ENCODE data around the gene PLEKHS1.
"Not testable (repeated sequence)": the region's sequence is repeated elsewhere in the genome, so short reads cannot be mapped to it uniquely, and the experiment has no call there.

The PLEKHS1 gene

DNA sequence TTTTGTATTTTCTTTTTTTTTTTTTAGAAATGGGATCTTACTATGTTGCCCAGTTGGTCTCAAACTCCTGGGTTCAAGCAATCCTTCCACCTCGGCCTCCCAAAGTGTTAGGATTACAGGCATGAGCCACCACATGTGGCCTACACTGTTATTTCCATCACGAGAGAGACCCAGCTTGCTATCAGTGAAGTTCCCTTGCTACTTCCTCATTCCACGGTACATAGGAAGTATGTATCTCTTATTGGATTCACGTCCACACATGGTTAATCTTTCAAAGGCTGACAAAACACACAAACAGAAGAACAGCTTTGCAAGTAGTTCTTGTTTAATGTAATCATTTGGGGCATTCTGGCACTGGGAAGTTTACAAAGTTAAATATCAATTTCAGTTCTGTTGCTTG, 51.5 kb downstream of the PLEKHS1 start:
- no peak for DNase-seq

DNA sequence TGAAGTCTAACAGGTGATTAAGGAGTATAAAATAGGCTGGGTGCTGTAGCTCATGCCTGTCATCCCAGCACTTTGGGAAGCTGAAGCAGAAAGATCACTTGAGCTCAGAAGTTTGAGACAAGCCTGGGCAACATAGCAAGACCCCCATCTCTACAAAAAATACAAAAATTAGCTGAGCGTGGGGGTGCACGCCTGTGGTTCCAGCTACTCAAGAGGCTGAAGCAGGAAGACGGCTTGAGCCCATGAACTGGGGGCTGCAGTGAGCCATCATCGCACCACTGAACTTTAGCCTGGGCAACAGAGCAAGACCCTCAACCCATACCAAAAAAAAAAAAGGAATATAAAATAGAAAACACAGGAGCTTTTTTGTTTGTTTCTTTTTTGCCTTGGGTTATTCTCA, 55.0 kb downstream of the PLEKHS1 start:
- DNase-seq = no peak

DNA sequence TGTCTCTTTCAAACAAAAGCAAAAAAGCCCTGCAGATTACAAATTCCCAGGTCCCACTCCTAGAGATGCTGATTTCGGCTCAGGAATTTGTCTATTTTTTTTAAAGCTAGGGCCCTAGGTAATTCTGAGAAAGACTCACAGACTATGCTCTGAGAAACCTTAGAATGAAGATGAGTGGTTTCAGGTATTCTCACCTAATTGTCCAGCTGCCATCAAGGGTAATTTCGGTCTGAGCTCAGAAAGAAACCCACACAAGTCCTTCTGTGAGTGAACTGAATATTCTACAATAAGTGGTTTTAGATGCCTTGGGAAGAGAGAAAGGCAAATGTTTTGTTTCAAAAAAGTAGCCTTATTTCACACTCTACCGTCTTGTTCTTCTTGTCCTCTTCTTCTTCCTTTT, 56.7 kb downstream of the PLEKHS1 start:
- DNase-seq = no peak

DNA sequence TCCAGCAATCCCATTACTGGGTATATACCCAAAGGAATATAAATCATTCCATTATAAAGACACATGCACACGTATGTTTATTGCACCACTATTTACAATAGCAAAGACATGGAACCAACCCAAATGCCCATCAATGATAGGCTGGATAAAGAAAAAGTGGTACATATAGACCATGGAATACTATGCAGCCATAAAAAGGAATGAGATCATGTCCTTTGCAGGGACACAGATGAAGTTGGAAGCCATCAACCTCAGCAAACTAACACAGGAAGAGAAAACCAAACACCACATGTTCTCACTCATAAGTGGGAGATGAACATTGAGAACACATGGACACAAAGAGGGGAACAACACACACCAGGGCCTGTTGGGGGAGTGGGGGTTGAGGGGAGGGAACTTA, 63.2 kb downstream of the PLEKHS1 start:
- DNase-seq = not testable (repeated sequence)

DNA sequence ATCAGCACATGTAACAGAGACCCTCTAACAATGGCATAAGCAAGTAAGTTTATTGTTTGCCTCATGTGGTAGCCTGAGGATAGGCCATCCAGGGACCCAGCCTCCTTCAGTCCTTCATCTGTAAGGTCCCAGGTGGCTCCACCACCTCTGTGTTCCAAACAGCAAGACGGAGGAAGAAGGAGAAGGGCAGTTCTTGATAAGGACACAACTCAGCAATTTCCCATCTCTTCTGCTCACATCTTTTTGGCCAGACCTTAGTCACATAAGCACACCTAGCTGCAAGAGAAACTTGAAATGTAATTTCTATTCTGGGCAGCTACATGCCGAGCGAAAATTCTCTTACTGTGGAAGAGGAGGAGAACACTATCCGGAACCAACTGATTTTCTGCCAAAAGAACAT, 68.5 kb downstream of the PLEKHS1 start:
- no peak for DNase-seq

DNA sequence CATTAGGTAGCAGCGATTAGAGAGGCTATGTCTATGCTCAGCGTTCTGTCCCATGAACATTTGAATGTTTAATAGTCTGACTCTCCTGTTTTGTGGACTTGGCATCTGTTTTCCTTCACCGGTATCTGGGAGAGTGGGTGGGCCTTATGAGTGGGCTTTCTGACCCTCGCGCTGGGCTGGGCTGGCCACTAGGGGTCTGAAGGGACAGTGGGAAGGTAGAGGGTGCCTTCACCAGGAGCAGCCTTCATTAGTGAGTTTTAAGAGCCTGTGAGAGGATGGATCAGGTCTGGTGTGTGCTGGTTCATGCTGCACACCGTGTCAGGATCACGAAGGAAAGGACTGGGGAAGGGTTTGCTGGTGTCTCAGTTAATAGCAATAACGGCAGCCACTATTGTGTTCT, 69.0 kb downstream of the PLEKHS1 start:
- DNase-seq = no peak

DNA sequence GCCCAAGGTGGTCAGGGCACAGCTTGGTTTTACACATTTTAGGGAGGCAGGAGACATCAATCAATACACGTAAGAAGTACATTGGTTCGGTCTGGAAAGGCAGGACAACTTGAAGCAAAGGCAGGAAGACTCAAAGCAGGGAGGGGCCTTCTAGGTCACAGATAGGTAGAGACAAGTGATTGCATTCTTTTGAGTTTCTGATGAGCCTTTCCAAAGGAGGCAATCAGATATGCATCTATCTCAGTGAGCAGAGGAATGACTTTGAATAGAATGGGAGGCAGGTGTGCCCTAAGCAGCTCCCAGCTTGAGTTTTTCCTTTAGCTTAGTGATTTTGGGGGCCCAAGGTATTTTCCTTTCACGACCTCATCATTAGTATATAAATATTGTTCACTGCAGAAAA, 69.8 kb downstream of the PLEKHS1 start:
- DNase-seq = not testable (repeated sequence)

DNA sequence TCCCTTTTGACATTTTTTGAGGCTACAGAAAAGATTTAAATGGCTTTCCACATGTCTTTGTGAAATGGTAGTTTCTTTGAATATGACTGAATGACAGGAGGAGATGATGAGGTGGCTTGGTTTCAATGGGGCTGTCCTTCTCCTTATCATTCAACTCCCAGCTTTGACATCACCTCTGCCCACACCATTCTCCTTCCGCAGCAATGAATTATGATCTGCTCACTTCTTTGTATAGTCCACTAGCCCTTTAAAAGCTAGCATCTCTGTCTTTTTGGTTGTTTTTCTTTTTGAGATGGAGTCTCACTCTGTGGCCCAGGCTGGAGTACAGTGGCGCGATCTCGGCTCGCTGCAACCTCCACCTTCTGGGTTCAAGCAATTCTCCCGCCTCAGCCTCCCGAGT, 70.7 kb downstream of the PLEKHS1 start:
- no peak for DNase-seq

DNA sequence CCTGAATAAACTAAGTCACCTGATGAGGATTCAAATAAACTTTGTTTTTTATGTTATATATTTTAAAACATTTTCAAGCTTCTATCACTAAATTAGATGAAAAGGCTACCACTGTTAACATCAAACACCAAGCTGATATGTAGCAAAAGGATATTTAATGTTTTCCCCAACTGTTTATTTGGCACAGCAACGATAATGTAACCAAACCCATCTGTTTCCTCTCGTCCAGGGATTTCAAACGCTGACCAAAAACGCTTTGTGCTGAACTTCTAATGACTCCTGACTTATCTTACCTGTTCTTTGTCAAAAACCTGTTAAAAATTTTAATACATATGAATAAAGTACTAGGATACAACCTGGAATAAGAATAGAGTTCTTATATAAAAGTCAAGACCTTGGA, 71.9 kb downstream of the PLEKHS1 start:
- no peak for DNase-seq

DNA sequence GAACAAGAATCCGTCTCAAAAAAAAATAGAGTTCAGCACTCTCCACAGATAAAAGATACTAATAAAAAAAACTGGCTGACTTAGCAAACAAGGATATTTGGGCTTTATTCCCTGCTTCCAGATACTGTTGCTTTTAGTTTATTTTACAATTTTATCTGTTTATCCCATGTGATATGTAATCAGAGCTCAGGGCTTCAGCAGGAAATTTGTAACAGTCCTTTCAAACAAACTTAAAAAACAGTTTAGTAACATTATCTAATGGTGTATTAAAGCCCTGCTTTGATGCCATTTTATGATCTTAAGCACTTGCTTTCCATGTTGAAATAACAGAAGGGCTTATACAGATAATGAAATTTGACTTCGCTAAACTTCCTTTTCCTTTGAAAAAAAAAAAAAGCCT, 74.3 kb downstream of the PLEKHS1 start:
- no peak for DNase-seq

DNA sequence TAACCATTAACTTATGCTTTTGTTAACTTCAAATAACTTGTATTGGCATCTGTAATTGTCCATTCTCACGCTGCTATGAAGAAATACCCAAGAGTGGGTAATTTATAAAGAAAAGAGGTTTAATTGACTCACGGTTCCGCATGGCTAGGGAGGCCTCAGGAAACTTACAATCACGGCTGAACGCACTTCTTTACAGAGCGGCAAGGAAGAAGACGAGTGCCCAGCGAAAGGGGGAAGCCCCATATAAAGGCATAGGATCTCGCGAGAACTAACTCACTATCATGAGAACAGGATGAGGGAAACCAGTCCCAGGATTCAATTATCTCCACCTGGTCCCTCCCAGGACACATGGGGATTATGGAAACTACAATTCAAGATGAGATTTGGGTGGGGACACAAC, 77.1 kb downstream of the PLEKHS1 start:
- DNase-seq = not testable (repeated sequence)
